ENCODE results near the gene EZR. TPM values are rescaled to one million over a fixed set of nuclear protein-coding genes. Genes with fewer than 3 reads are reported as not detected.

EZR gene
- total RNA-seq, 1 donor from 2014 or later: 260 TPM

GRCh38 chr6:158847786-158848185 lies 28.6 kb upstream of the EZR start:
- DNase-seq: no peak

GRCh38 chr6:158847012-158847529 lies 27.9 kb upstream of the EZR start:
- peaks cover 8% of the 10 kb centered on the region for H3K4me1 ChIP-seq
- H3K27me3 ChIP-seq: no peaks in the 10 kb centered on the region
- no peak overlapping the region for H3K4me3 ChIP-seq
- DNase-seq: no peak
- H3K9me3 ChIP-seq: no peaks in the 10 kb centered on the region
- intact Hi-C loops (cut with DNase I): no loop called here
- TF ChIP-seq, protein P1, sequence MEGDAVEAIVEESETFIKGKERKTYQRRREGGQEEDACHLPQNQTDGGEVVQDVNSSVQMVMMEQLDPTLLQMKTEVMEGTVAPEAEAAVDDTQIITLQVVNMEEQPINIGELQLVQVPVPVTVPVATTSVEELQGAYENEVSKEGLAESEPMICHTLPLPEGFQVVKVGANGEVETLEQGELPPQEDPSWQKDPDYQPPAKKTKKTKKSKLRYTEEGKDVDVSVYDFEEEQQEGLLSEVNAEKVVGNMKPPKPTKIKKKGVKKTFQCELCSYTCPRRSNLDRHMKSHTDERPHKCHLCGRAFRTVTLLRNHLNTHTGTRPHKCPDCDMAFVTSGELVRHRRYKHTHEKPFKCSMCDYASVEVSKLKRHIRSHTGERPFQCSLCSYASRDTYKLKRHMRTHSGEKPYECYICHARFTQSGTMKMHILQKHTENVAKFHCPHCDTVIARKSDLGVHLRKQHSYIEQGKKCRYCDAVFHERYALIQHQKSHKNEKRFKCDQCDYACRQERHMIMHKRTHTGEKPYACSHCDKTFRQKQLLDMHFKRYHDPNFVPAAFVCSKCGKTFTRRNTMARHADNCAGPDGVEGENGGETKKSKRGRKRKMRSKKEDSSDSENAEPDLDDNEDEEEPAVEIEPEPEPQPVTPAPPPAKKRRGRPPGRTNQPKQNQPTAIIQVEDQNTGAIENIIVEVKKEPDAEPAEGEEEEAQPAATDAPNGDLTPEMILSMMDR (IDR thresholded peaks at IDR 0.05): no peak
- no peak overlapping the region for H3K27ac ChIP-seq
- H3K36me3 ChIP-seq: no peaks in the 10 kb centered on the region
- no peak for ATAC-seq

More at GRCh38 chr6:158847786-158848185, 28.6 kb upstream of the EZR start:
- H3K36me3 ChIP-seq: no peaks in the 10 kb centered on the region
- ATAC-seq: no peak
- peaks cover 8% of the 10 kb centered on the region for H3K4me1 ChIP-seq
- TF ChIP-seq, protein P1 (IDR thresholded peaks at IDR 0.05): no peak
- H3K4me3 ChIP-seq: no peak overlapping the region
- H3K9me3 ChIP-seq: no peaks in the 10 kb centered on the region
- intact Hi-C loops (cut with DNase I): no loop called here
- no peaks in the 10 kb centered on the region for H3K27me3 ChIP-seq
- H3K27ac ChIP-seq: no peak overlapping the region

- DNase-seq (no peak), ATAC-seq (no peak)
- H3K4me1 ChIP-seq: no peaks in the 10 kb centered on the region
- TF ChIP-seq, protein P1 (IDR thresholded peaks at IDR 0.05): no peak
- H3K9me3 ChIP-seq: no peaks in the 10 kb centered on the region
- H3K27me3 ChIP-seq: no peaks in the 10 kb centered on the region
- no peaks in the 10 kb centered on the region for H3K36me3 ChIP-seq
- H3K27ac ChIP-seq: no peak overlapping the region
- intact Hi-C loops (cut with DNase I): no loop called here
- no peak overlapping the region for H3K4me3 ChIP-seq
Observed at GRCh38 chr6:158843751-158844683, 24.8 kb upstream of the EZR start.

GRCh38 chr6:158841358-158841757 lies 22.2 kb upstream of the EZR start:
- H3K27me3 ChIP-seq: no peaks in the 10 kb centered on the region
- no peaks in the 10 kb centered on the region for H3K4me1 ChIP-seq
- ATAC-seq (no peak), DNase-seq (no peak)
- intact Hi-C loops (cut with DNase I): no loop called here
- no peaks in the 10 kb centered on the region for H3K9me3 ChIP-seq
- H3K27ac ChIP-seq: no peak overlapping the region
- H3K4me3 ChIP-seq: no peak overlapping the region
- H3K36me3 ChIP-seq: no peaks in the 10 kb centered on the region
- TF ChIP-seq, protein P1 (IDR thresholded peaks at IDR 0.05): no peak

DNA sequence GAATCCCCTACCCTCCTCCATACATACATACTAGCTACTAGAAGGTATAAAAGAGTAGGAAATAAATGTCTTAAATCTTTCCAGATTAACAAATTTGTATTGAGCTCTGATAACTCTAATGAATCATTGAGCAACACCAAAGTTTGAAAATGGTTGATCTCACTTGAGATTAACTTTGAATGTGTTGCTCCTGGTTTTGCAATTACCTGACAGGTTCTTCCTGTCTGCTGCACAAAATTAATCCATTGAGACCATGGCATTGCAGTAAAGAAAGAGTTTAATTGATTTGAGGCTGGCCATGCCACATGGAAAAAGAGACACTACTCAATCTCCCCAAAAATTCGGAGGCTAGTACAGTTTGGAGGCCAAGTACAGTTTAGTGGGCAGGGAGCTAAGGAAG lies 21.3 kb upstream of the EZR start:
- H3K4me1 ChIP-seq: peaks cover 2% of the 10 kb centered on the region
- ATAC-seq: no peak
- H3K27me3 ChIP-seq: no peaks in the 10 kb centered on the region
- TF ChIP-seq, protein P1 (IDR thresholded peaks at IDR 0.05): no peak
- H3K36me3 ChIP-seq: no peaks in the 10 kb centered on the region
- H3K27ac ChIP-seq: no peak overlapping the region
- no peak for DNase-seq
- no peaks in the 10 kb centered on the region for H3K9me3 ChIP-seq
- intact Hi-C loops (cut with DNase I): no loop called here
- no peak overlapping the region for H3K4me3 ChIP-seq

Data from upper lobe of right lung (tissue), 1 donor.